GM12878 (cell line): ENCODE results near the gene CMYA5. TPM values are rescaled to one million over a fixed set of nuclear protein-coding genes. Genes with fewer than 3 reads are reported as not detected.

ENCODE experiments used
- ATAC-seq: fragments of 200-7000 bp; cut with Tn5 transposase; 3 replicates; pipeline ENCODE4 v1.9.1; 2020; ENCODE audit warnings: mild to moderate bottlenecking, moderate library complexity
- BruUV-seq: library from RNA; stranded (reverse); fragments of 400-500 nt; replicated peaks from 2 replicates; lab custom pipeline; 2021; lab: Mats Ljungman, UMichigan
- CTCF ChIA-PET: fragments of 300-600 bp; sonication (Branson Sonifier 250); formaldehyde crosslinking; extraction: SDS; loops from one replicate; lab custom pipeline; 2021; ENCODE audit warnings: inconsistent platforms; lab: Yijun Ruan, JAX
- POLR2A ChIA-PET: fragments of 350-600 bp; formaldehyde crosslinking; extraction: SDS; loops from one replicate; lab custom pipeline; 2021; ENCODE audit warnings: inconsistent platforms; lab: Charles Lee
- RAD21 ChIA-PET: fragments of 300-600 bp; sonication (Branson Sonifier 250); formaldehyde crosslinking; loops from one replicate; lab custom pipeline; 2023; ENCODE audit warnings: antibody characterized with exemption; ENCODE audit not compliant: unreplicated experiment; lab: Charles Lee
- SMC1A ChIA-PET: fragments of 300-600 bp; sonication (Branson Sonifier 250); formaldehyde crosslinking; loops from one replicate; lab custom pipeline; 2023; ENCODE audit not compliant: unreplicated experiment, uncharacterized antibody; lab: Charles Lee
- DNase-seq: peaks from one replicate; pipeline ENCODE4 v3.0.0-alpha.2; 2011; ENCODE audit warnings: low read depth, low spot score
- FAIRE-seq: peaks from 3 replicates; lab custom pipeline; 2011; peaks lifted over from hg19 to GRCh38; lab: Jason Lieb, UNC
- H2AFZ ChIP-seq: 2 replicates; pipeline ENCODE4 v1.6.0; 2011; ENCODE audit warnings: low read depth, low read length, control low read depth; ENCODE audit not compliant: control insufficient read depth
- H3K27ac ChIP-seq: 2 replicates; pipeline ENCODE4 v1.5.1; 2011; ENCODE audit warnings: control low read depth; ENCODE audit not compliant: control insufficient read depth, insufficient read depth
- H3K27me3 ChIP-seq, 2 experiments: replicated peaks in 1 of 2; 2 replicates each; pipeline versions ENCODE4 v1.6.0 to v1.6.1; 2011; ENCODE audit warnings: low read length in 1 of 2; ENCODE audit not compliant: control insufficient read depth in 2 of 2, insufficient read depth in 2 of 2
- H3K36me3 ChIP-seq, 2 experiments: 2 replicates each; pipeline ENCODE4 v1.5.1; 2011; ENCODE audit warnings: low read length in 1 of 2; ENCODE audit not compliant: control insufficient read depth in 2 of 2, insufficient read depth in 2 of 2
- H3K4me1 ChIP-seq: 2 replicates; pipeline ENCODE4 v1.6.1; 2011; ENCODE audit warnings: mild to moderate bottlenecking, low read length, moderate library complexity, mixed read lengths; ENCODE audit not compliant: control insufficient read depth, insufficient read depth
- H3K4me2 ChIP-seq: 2 replicates; pipeline ENCODE4 v1.6.0; 2011; ENCODE audit warnings: control low read depth; ENCODE audit not compliant: control insufficient read depth, insufficient read depth
- H3K4me3 ChIP-seq: fragments of 200-600 bp; sonication (generic); 2 replicates; pipeline ENCODE4 v1.5.1; 2016
- H3K79me2 ChIP-seq: 2 replicates; pipeline ENCODE4 v1.6.0; 2011; ENCODE audit warnings: low read length; ENCODE audit not compliant: control insufficient read depth, insufficient read depth
- H3K9ac ChIP-seq: 2 replicates; pipeline ENCODE4 v1.8.0; 2011; ENCODE audit warnings: low read length, control low read depth, mixed read lengths; ENCODE audit not compliant: control insufficient read depth, insufficient read depth
- H3K9me3 ChIP-seq: replicated peaks from 3 replicates; pipeline ENCODE4 v1.5.1; 2011; ENCODE audit warnings: mild to moderate bottlenecking, low read length; ENCODE audit not compliant: control insufficient read depth, insufficient read depth
- H4K20me1 ChIP-seq: 2 replicates; pipeline ENCODE4 v1.6.0; 2011; ENCODE audit not compliant: control insufficient read depth, insufficient read depth
- BHLHE40 ChIP-seq, 2 experiments: fragments of 450-650 bp in 1 of 2; IDR thresholded peaks; 2 replicates each; pipeline ENCODE4 v1.6.1; 2011 to 2017; ENCODE audit warnings: low read depth in 2 of 2, borderline replicate concordance in 1 of 2, improper control_type of control experiment in 1 of 2, low read length in 1 of 2, mild to moderate bottlenecking in 1 of 2
- GATAD2B ChIP-seq: fragments of 450-650 bp; conservative IDR thresholded peaks from 2 replicates; pipeline ENCODE4 v1.6.1; 2017; ENCODE audit warnings: low read depth, mild to moderate bottlenecking, moderate library complexity
- HDGF ChIP-seq: fragments of 450-650 bp; IDR thresholded peaks from 2 replicates; pipeline ENCODE4 v1.6.1; 2016; ENCODE audit warnings: antibody characterized with exemption
- MLLT1 ChIP-seq: fragments of 450-650 bp; IDR thresholded peaks from 2 replicates; pipeline ENCODE4 v1.6.1; 2016; ENCODE audit warnings: mild to moderate bottlenecking
- MXI1 ChIP-seq: fragments of 150-350 bp; IDR thresholded peaks from 2 replicates; pipeline ENCODE4 v1.6.1; 2011; ENCODE audit warnings: low read depth, mild to moderate bottlenecking, inconsistent platforms, low read length, improper control_type of control experiment
- NRF1 ChIP-seq: conservative IDR thresholded peaks from 2 replicates; pipeline ENCODE4 v1.6.1; 2011; ENCODE audit warnings: mild to moderate bottlenecking, low read depth, low read length, improper control_type of control experiment
- RUNX3 ChIP-seq: IDR thresholded peaks from 2 replicates; pipeline ENCODE4 v1.6.1; 2012; ENCODE audit warnings: low read length, inconsistent platforms
- TBL1XR1 ChIP-seq: IDR thresholded peaks from 2 replicates; pipeline ENCODE4 v1.6.1; 2012; ENCODE audit warnings: low read depth, low read length, improper control_type of control experiment
- ZNF217 ChIP-seq: fragments of 450-650 bp; IDR thresholded peaks from 2 replicates; pipeline ENCODE4 v1.6.1; 2017; ENCODE audit warnings: antibody characterized with exemption, mild to moderate bottlenecking
- ZSCAN29 ChIP-seq: fragments of 450-650 bp; IDR thresholded peaks from 2 replicates; pipeline ENCODE4 v1.6.1; 2017; ENCODE audit warnings: mild to moderate bottlenecking, moderate library complexity
- WGBS: methylation state at CpG from one replicate; pipeline ENCODE4 v1.1.6; 2016; ENCODE audit warnings: low lambda C conversion rate; ENCODE audit not compliant: insufficient replicate concordance, insufficient coverage; ENCODE audit errors: missing lambda C conversion rate; 5-methylcytosine and 5-hydroxymethylcytosine counted together
- in situ Hi-C: fragments of 300-500 bp; cut with MboI; formaldehyde crosslinking; loops from 9 replicates; pipeline ENCODE4 v1.14.3; 2018; ENCODE audit warnings: mixed read lengths
- intact Hi-C: fragments of 100-400 bp; cut with micrococcal nuclease; formaldehyde crosslinking; loops from one replicate; pipeline ENCODE4 v1.14.2; 2022; ENCODE audit not compliant: unreplicated experiment
- polyA plus RNA-seq, 11 experiments: library from polyadenylated mRNA; depleted of rRNA in 4 of 11; unstranded in 6 of 11; stranded (reverse) in 5 of 11; fragments of >200 nt; fragmentation: Nextera tagmentation in 4 of 11; fragmentation: Illumina TruSeq in 1 of 11; extraction: Ambion mirVana in 4 of 11; extraction: Trizol in 1 of 11; gene quantifications; 1 replicate in 1 of 11; 2 replicates in 10 of 11; pipeline versions ENCODE4 v1.2.1 to v1.2.3, GENCODE V29; 2011 to 2016; ENCODE audit warnings: inconsistent platforms in 2 of 11, missing spikeins in 2 of 11, low read depth in 1 of 11
- total RNA-seq, 4 experiments: library from RNA; depleted of rRNA in 3 of 4; stranded (reverse); fragments of >200 nt in 3 of 4; fragmentation: Illumina TruSeq in 1 of 4; extraction: Trizol in 1 of 4; gene quantifications; 2 replicates each; pipeline versions ENCODE4 v1.2.1 to v1.2.3, GENCODE V29; 2013 to 2021

CMYA5 gene
- total and polyA plus RNA-seq, 10 of the 15 experiments (the other 5 are each of a cell fraction or from before 2014, with no cell fraction given) = 0.01 to 0.34 (median 0.16) TPM; not detected in 1

GRCh38 chr5:79846198-79846521, 156.5 kb downstream of the CMYA5 start:
- Histone ChIP-seq H3K79me2 (no peaks in the 10 kb centered on the region), H3K4me3 (no peak overlapping the region), H2AFZ (no peak overlapping the region), H3K9me3 (no peaks in the 10 kb centered on the region; the same call in 2 of the 3 replicates), H3K27ac (no peak overlapping the region), H3K9ac (no peak overlapping the region), H4K20me1 (no peaks in the 10 kb centered on the region), H3K4me2 (no peak overlapping the region), H3K36me3 (no peaks in the 10 kb centered on the region), H3K4me1 (no peaks in the 10 kb centered on the region), H3K27me3 (no peaks in the 10 kb centered on the region)
- BruUV-seq = no TSS peak
- 64% methylated on average over 3 of the region's 3 CpGs for WGBS
- RAD21 ChIA-PET = no interaction called here
- TF ChIP-seq HDGF (no peak), MLLT1 (no peak), BHLHE40 (IDR thresholded peaks at IDR 0.05; ENCODE audit: borderline replicate concordance in 1 of 2, low read depth in 2 of 2, low read length in 1 of 2) (no peak), TBL1XR1 (no peak), ZSCAN29 (no peak), MXI1 (no peak), RUNX3 (no peak), ZNF217 (no peak), GATAD2B (no peak), NRF1 (no peak)
- in situ Hi-C loops (no loop called here), intact Hi-C loops (no loop called here)
- ATAC-seq = no peak
- CTCF ChIA-PET = interaction anchor here (0.6 to 1.2 kb wide), 4 partner anchors 10 to 277 kb away, joined by 3 to 5 read pairs (median 4); no protein-coding TSS in a partner anchor
- POLR2A ChIA-PET = no interaction called here
- no peak for FAIRE-seq
- no peak for DNase-seq
- SMC1A ChIA-PET = no interaction called here
